WTC11 (cell line): ENCODE measurements around the gene ABHD16A.

ENCODE experiments used
- ATF3 ChIP-seq: sonication (generic); formaldehyde crosslinking; conservative IDR thresholded peaks from 2 replicates; pipeline ENCODE4 v1.8.1; 2022; ENCODE audit warnings: mild to moderate bottlenecking, missing genetic modification reagents
- CBFB ChIP-seq: sonication (generic); formaldehyde crosslinking; IDR thresholded peaks from 2 replicates; pipeline ENCODE4 v1.8.1; 2022; ENCODE audit warnings: mild to moderate bottlenecking, low read depth, missing genetic modification reagents
- CTCF ChIP-seq: fragments of 200-600 bp; IDR thresholded peaks from 2 replicates; pipeline ENCODE4 v1.8.0; 2022; ENCODE audit warnings: antibody characterized with exemption
- MLX ChIP-seq: sonication (generic); formaldehyde crosslinking; IDR thresholded peaks from 2 replicates; pipeline ENCODE4 v1.8.1; 2023; ENCODE audit warnings: mild to moderate bottlenecking, missing genetic modification reagents, moderate library complexity
- TF ChIP-seq, protein P1 (sequence below): sonication (generic); formaldehyde crosslinking; IDR thresholded peaks from 2 replicates; pipeline ENCODE4 v1.8.0; 2022; ENCODE audit warnings: mild to moderate bottlenecking, missing genetic modification reagents

DNA sequence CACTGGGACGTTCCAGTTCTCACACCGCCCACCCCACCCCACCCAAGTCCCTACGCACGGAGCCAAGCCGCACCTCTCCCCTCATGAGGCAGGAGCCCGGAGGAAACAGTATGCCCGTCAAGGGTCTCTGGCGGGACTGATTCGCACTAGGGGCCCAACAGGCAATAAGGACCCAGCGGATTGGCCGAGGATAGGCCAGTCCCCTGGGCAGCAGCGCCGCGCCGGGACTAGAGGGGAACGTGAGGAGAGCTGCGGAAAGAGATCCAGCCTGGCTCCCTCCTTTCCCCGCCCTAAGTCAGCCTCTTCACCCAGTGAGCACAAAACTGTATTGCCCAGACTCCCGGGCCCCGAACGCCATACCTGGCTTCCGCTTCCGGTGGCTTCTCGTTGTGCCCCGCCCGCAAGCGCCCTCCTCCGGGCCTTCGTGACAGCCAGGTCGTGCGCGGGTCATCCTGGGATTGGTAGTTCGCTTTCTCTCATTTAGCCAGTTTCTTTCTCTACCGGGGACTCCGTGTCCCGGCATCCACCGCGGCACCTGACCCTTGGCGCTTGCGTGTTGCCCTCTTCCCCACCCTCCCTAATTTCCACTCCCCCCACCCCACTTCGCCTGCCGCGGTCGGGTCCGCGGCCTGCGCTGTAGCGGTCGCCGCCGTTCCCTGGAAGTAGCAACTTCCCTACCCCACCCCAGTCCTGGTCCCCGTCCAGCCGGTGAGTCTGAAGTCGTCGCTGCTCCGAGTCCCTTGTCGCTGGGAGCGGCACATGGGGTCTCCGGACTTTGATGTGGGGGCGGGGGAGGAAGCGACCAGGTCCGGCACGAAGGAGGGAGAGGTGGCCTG, 37.4 kb downstream of the ABHD16A start, which contains the start of gene CSNK2B:
- TF ChIP-seq ATF3 (CRISPR knock-in tag) (no peak), CTCF (no peak), MLX (CRISPR knock-in tag) (no peak), CBFB (no peak)
- TF ChIP-seq, protein P1, sequence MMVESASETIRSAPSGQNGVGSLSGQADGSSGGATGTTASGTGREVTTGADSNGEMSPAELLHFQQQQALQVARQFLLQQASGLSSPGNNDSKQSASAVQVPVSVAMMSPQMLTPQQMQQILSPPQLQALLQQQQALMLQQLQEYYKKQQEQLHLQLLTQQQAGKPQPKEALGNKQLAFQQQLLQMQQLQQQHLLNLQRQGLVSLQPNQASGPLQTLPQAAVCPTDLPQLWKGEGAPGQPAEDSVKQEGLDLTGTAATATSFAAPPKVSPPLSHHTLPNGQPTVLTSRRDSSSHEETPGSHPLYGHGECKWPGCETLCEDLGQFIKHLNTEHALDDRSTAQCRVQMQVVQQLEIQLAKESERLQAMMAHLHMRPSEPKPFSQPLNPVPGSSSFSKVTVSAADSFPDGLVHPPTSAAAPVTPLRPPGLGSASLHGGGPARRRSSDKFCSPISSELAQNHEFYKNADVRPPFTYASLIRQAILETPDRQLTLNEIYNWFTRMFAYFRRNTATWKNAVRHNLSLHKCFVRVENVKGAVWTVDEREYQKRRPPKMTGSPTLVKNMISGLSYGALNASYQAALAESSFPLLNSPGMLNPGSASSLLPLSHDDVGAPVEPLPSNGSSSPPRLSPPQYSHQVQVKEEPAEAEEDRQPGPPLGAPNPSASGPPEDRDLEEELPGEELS = peak; percentile 4; the same call in 1 of the 2 replicates
